ENCODE data around the gene PPP1R12C.
"Not testable (repeated sequence)": the region's sequence is repeated elsewhere in the genome, so short reads cannot be mapped to it uniquely, and the experiment has no call there.

Gene PPP1R12C
- 145 to 155 reads per million in 2 donors for total RNA-seq

- no peak for DNase-seq
Measured at GRCh38 chr19:55116859-55117662, at the start of gene PPP1R12C. PPP1R12C (minus strand) TSS chr19:55117637; CDS start chr19:55117543, 94 bp downstream.

DNA sequence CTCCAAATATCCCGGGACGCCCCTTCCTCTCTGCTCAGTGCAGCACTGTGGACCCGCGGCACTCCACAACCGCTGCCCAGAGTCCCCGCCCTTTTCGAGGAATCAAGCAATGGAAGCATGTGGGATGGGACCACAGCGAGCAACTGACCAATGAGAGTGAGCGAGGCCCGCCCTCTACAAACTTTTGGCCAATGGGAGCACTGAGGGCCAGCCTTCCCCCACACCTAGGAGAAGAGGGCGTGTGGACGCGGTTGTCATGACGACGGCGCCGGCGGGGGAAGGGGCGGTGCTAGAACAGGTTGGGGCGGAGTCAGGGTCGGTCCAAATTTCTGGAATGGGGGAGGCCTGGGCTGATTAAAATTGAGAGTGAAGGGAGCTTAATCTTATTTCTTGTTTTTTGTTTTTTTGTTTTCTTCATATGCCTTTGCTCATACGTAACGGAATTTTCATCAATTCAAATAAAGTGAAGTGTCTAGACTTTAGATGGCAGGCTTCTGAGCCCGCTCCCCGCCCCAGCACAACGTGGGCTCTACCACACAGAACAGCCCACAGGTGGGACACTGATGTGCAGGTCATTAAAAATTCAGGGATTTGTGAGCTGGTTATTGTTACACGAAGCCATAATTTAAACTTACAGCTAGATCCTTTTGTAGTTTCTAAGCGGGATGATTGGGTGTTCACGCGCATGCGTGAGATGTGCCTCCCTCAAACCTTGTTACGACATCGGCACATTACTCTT is 49.3 kb upstream of the PPP1R12C start, which contains the start of gene DNAAF3:
DNAAF3 (minus strand) TSS at position 84 of the 739 bp plus-strand sequence. CDS start 200 bp downstream, outside the sequence.
- peak; percentile 29 for DNase-seq

DNA sequence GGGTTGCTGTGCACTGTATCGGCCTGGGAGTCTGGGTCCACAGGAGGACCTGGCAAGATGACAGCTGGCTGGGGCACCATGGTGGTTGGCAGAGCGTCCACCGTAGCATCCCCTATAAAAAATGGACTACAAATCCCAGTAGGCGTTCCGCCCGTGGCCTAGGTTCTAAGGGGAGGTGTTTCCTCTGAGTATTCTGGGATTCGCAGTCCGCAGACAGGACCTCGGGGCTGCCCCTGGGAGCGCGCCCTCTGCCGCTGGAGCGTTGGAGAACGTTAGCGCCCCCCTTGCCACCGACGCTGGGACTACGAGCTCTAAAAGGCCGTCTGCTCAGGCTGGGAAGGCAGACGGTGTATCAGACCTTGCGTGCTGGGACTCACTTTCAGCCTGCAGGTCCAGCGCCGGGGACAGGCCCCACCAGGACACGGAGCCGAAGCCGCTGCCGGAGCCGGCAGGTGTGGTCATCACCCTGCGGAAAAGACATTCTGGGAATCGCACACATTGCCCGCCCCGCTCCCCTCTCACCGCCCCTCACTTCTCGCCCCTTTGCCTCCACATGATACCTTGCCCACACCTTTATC is 48.6 kb upstream of the PPP1R12C start:
- DNase-seq: no peak

- DNase-seq: no peak
Measured at GRCh38 chr19:55161571-55162322, 44.3 kb upstream of the PPP1R12C start.

- DNase-seq: no peak
Measured at GRCh38 chr19:55160986-55161365, 43.5 kb upstream of the PPP1R12C start.

GRCh38 chr19:55160128-55160985 is 42.9 kb upstream of the PPP1R12C start:
- DNase-seq: peak; percentile 70

DNA sequence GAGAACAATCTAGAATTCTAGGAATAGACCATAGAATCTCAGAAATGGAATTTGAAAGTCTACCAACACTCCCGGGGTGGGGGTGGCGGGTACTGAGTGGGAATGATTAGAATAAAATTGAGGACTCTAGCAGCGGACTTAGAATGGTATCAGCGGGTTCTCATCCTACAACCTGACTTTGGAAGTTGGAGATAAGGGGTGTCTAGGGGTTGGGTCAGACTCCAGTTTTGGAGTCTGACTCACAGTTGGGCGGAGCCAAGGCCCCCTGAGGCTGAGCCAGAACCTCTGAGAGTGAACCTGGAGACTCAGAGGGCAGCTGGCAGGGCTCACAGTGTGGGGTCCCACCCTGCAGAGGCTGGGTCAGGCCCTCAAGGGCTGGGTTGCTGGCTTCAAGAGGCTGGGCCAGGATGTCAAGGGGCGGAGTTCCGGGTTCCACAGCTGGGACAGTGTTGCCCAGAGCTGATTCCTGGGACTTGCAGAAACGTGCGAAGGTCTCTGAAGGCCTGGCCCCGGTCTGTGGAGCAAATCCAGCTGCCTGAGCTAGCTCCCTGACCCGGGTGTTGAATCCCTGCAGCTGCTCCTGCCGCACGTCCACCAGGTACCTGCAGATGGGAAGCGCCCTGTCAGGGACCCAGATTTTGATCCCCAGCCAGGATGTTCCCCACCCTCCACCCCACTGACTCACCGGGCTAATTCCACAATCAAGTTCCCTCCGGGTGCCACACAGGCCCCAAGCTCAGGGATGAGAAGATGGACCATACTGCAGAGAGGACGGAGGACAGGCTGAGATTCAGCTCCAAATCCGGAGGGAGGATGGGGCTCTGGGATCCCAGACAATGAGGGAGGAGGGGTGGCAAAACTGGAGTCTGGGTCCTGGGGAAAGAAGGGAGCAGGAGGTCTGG is 41.7 kb upstream of the PPP1R12C start:
- no peak for DNase-seq

DNA sequence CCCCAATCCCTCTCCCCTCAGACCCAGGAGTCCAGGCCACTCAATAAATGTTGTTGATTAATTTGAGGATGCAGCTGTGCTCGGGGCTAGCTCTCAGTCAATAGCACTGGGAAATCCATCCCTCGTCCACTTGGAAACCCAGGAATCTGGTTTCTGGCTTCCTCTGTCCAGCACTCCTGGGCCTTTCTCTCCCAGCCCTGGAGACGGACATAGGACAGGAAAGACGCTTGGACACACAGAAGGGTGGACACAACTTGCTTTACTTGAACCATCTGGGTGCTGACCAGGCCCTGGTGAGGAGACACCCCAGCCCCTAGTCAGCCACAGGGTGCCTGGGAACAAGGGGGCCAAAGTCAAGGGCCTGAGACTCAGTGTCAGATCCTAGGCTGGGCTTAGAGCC is 41.0 kb upstream of the PPP1R12C start:
- DNase-seq: no peak

- DNase-seq: no peak
Measured at GRCh38 chr19:55157064-55157908, 39.8 kb upstream of the PPP1R12C start, which contains the start of gene TNNI3. TNNI3 (minus strand) TSS chr19:55157732; CDS start chr19:55157589, 143 bp downstream.

DNA sequence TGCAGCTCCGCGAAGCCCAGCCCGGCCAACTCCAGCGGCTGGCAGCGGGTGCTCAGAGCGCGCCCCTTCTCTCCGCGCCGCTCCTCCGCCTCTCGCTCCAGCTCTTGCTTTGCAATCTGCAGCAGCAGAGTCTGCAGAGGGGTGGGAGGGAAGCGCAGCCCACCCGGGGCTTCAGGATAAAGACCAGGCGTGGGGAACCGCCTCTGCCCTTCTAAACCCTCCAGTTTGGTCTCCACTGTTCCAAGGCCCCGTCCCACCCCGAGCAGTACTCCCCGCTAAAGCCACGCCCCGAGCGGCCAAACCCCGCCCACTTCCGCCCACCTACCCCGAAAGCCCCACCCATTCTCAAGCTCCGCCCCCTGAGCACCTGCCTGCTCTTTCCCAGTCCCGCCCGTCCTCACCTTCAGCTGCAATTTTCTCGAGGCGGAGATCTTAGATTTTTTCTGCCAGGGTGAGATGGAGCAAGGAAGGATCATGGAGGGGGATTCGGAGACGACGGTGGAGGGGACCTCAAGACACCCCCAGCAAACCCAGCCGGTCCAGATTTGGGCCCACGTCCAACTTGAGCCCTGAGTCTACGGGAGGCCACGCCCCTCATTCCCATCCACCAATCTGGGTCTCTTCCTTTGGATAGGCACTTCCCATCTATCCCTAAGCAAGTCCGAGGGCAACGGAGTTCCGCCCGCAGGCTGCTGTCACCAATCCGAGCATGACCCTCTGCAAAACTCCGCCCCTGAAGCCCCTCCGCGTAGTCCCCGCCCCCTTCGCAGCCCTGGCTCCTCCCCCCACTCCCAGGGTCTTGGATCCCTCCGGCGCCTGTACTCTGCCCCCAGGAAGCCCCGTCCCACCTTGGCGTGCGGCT is 39.0 kb upstream of the PPP1R12C start:
- no peak for DNase-seq

GRCh38 chr19:55155784-55156183 is 38.3 kb upstream of the PPP1R12C start:
- not testable (repeated sequence) for DNase-seq

- no peak for DNase-seq
Measured at GRCh38 chr19:55153652-55154264, 36.3 kb upstream of the PPP1R12C start.

- DNase-seq: no peak
Measured at GRCh38 chr19:55152017-55152416, 34.6 kb upstream of the PPP1R12C start.

DNA sequence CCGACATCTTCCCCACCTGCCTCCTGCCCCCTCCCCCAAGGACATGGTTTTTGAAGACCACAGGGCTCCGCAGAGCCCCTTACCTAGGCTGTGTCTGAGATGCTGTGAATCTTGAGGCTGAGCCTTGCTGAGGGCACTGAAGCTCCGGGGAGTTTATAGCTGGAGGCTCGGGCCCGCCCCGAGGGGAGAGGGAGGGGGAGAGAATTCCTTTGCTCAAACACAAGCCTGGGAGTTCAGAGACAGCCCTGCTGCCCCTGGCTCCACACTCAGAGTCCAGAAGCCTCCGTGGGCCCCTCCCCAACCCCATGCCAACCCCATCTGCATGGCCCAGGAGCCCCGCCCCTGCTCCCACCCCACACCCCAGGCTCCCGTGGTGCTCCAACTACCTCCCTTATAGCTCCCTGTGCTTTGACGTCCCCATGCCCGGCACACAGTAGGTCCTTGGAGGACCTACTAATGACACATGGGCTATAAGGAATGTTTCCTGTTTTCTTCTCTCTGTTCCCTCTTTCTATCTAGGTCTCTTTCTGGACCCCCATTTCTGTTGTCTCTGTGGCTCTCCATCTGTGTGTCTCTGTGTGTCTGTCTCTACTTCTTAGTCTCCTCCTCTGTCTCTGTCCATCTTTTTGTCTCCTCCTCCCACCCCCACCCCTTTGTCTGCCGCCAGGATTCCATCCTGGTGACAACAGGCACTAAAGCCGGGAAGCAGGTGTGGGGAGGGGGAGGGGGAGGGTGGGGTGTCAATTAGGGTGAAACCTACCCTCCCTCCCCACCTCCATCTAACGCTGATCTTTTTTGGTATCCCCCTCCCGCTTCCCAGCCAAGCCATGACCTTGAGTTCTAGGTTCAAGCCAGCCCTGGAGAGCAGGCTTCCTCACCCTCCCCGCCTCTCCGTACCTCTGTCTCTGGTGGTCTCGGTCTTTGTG is 31.9 kb upstream of the PPP1R12C start, which contains the start of gene TNNT1:
TNNT1 (minus strand) TSS at position 129 of the 926 bp plus-strand sequence. CDS start 2,049 bp downstream, outside the sequence.
- DNase-seq: no peak

DNA sequence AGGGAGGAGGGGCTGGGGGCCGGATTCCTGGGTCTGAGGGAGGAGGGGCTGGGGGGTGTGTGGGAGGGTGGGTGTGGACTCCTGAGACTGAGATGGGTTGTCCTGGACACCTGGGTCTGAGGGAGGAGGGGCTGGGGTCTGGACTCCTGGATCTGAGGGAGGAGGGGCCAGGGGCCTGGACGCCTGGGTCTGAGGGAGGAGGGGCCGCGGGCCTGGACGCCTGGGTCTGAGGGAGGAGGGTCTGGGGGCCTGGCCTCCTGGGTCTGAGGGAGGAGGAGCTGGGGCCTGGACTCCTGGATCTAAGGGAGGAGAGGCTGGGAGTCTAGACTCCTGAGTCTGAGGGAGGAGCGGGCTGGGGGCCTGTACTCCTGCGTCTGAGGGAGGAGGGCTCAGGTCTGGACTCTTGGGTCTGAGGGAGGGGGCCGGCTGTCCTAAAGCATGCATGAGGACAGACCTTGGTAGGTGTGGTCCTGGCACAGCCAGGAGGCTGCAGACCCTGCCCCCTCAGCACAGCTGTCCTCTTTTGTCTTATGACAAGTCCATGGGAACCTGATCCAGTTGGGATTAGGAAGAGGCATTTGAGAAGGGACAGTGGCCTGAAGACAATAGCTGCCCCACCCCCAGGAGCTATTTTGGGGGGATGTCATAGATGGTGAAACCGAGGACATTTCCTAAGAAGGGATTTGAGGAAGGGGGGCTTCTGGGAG is 30.3 kb upstream of the PPP1R12C start:
- no peak for DNase-seq

GRCh38 chr19:55146705-55147273 is 29.4 kb upstream of the PPP1R12C start:
- no peak for DNase-seq

Data from activated gamma-delta T cell (primary cell).